C4-2B (cell line): Measurements from ENCODE around the gene ZNF689.

ENCODE experiments used
- H3K27ac ChIP-seq: fragments of 450-650 bp; 2 replicates; pipeline ENCODE4 v1.5.1; 2017
- ZFX ChIP-seq: fragments of 450-650 bp; IDR thresholded peaks from 2 replicates; pipeline ENCODE4 v1.6.1; 2017
- TF ChIP-seq, protein P1 (sequence below): fragments of 450-650 bp; conservative IDR thresholded peaks from 2 replicates; pipeline ENCODE4 v1.5.1; 2017; ENCODE audit warnings: mild to moderate bottlenecking

Gene ZNF689

GRCh38 chr16:30628628-30629540 lies 18.7 kb upstream of the ZNF689 start:
- H3K27ac ChIP-seq = no peak overlapping the region
- TF ChIP-seq, protein P1, sequence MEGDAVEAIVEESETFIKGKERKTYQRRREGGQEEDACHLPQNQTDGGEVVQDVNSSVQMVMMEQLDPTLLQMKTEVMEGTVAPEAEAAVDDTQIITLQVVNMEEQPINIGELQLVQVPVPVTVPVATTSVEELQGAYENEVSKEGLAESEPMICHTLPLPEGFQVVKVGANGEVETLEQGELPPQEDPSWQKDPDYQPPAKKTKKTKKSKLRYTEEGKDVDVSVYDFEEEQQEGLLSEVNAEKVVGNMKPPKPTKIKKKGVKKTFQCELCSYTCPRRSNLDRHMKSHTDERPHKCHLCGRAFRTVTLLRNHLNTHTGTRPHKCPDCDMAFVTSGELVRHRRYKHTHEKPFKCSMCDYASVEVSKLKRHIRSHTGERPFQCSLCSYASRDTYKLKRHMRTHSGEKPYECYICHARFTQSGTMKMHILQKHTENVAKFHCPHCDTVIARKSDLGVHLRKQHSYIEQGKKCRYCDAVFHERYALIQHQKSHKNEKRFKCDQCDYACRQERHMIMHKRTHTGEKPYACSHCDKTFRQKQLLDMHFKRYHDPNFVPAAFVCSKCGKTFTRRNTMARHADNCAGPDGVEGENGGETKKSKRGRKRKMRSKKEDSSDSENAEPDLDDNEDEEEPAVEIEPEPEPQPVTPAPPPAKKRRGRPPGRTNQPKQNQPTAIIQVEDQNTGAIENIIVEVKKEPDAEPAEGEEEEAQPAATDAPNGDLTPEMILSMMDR = peak; percentile 93
- no peak for TF ChIP-seq ZFX

DNA sequence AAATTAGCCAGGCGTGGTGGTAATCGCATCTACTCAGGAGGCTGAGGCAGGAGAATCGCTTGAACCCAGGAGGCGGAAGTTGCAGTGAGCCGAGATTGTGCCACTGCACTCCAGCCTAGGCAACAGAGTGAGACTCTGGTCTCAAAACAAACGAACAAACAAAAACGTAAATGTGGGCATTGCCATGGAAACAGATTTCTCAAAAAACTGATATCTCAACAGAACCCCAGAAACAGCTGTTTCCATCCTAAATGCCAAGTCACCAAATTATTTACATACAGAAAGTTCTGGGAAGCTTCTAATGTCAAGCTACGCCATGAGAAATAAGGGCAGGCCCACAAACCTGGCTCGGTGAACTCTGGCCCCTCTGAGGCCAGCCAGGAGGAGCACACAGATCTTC lies 16.0 kb upstream of the ZNF689 start:
- TF ChIP-seq, protein P1 = no peak
- TF ChIP-seq ZFX = no peak
- H3K27ac ChIP-seq = no peak overlapping the region

- TF ChIP-seq ZFX = no peak
- TF ChIP-seq, protein P1 = no peak
- no peak overlapping the region for H3K27ac ChIP-seq
Measured at GRCh38 chr16:30623536-30624283, 13.5 kb upstream of the ZNF689 start.

DNA sequence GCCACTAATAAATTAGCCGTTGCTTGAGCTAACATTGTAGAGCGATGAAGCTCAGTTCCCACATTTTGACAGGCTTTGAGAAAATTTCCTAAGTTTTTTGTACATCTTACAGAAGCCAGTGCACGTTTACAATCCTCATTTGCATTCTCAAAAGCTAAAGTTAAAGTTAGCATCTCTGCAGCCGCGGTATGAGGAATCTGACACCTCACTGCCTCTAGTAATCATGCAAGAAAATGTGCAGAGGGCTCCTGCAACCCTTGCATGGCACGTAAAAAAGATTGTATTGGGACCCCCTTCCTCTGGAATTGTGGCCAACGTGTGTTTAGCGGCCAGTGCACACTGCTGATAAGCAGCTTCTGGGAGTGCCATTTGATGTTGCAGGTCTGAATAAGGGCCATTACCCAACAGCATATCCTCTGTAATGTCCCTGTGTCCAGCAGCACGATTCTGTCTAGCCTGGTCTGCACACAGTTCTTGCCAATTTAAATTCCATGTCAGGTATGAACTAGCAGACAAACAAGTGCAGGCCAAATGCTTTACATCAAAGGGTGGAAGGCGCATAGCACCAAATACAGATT lies 12.4 kb upstream of the ZNF689 start:
- no peak overlapping the region for H3K27ac ChIP-seq
- TF ChIP-seq, protein P1 = no peak
- TF ChIP-seq ZFX = no peak

DNA sequence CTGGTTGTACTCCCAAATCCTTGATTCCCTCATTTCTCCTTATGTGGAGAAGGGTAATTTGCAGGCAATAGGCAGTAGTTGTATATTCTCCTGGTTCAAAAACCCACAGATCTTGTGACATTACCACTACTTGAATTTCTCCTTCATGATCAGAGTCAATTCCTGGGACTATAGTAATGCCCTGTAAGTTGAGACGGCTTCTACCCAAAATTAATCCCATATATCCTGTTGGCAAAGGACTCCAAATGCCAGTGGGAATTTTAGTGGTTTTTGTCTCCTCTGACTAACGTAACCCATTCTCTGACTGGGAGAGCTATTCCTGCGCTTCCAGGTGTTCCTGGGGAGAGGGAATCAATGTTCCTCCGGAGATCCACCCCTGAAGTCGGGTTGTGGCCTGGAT lies 11.6 kb upstream of the ZNF689 start:
- H3K27ac ChIP-seq = no peak overlapping the region
- no peak for TF ChIP-seq ZFX
- TF ChIP-seq, protein P1 = no peak

DNA sequence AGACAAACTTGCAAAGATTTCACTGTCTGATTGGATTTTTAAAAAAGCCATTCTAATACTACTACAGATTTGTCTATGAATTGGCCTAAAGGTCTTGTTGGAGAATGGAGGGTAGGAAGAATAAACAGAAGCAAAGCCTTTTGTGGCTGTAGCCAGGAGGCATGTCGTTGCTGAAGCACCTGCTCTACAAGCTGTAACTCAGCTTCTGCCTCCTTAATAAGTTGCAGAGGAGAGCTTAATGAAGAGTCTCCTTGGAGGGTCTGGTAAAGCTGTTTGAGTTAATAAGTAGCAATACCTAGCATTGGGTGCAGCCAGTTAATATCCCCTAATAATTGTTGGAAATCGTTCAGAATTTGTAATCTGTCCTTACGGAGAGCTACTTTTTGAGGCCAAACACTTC lies 10.0 kb upstream of the ZNF689 start:
- TF ChIP-seq ZFX = no peak
- TF ChIP-seq, protein P1 = no peak
- no peak overlapping the region for H3K27ac ChIP-seq

GRCh38 chr16:30619638-30620037 lies 9.4 kb upstream of the ZNF689 start:
- no peak overlapping the region for H3K27ac ChIP-seq
- TF ChIP-seq, protein P1 = no peak
- no peak for TF ChIP-seq ZFX
